Kidney (tissue), 14 donors: Measurements from ENCODE around the gene TICRR. TPM values are rescaled to one million over a fixed set of nuclear protein-coding genes. Genes with fewer than 3 reads are reported as not detected.

Source experiments
- DNase-seq, 5 donors: peaks; one replicate each; pipeline ENCODE4 v3.0.0-alpha.2; 2013 to 2020
- FAIRE-seq: peaks from 2 replicates; lab custom pipeline; 2012; peaks lifted over from hg19 to GRCh38; lab: Jason Lieb, UNC
- H3K27ac ChIP-seq, 2 donors: one replicate each; pipeline ENCODE4 v1.7.0; 2013; ENCODE audit warnings: low read depth in 2 of 2, low read length in 2 of 2, inconsistent platforms in 1 of 2
- H3K27me3 ChIP-seq: one replicate; pipeline ENCODE4 v1.7.1; 2013; ENCODE audit warnings: low read length, inconsistent platforms; ENCODE audit not compliant: control insufficient read depth, insufficient read depth
- H3K36me3 ChIP-seq, 3 donors: one replicate each; pipeline versions ENCODE4 v1.7.0 to v1.7.1; 2013; ENCODE audit warnings: low read length in 3 of 3, control low read depth in 1 of 3, inconsistent platforms in 1 of 3; ENCODE audit not compliant: insufficient read depth in 3 of 3, control insufficient read depth in 2 of 3
- H3K4me1 ChIP-seq, 3 donors: one replicate each; pipeline versions ENCODE4 v1.7.0 to v1.7.1; 2013; ENCODE audit warnings: low read length in 3 of 3, inconsistent platforms in 1 of 3, low read depth in 1 of 3; ENCODE audit not compliant: control insufficient read depth in 2 of 3, insufficient read depth in 2 of 3
- H3K4me3 ChIP-seq, 3 donors: one replicate each; pipeline versions ENCODE4 v1.7.0 to v1.8.1; 2013; ENCODE audit warnings: low read length in 3 of 3, control low read depth in 1 of 3, inconsistent platforms in 1 of 3
- H3K9ac ChIP-seq, 3 donors: one replicate each; pipeline versions ENCODE4 v1.7.0 to v1.7.1; 2013; ENCODE audit warnings: low read length in 3 of 3, control low read depth in 1 of 3, inconsistent platforms in 1 of 3
- H3K9me3 ChIP-seq, 3 donors: one replicate each; pipeline versions ENCODE4 v1.7.0 to v1.7.1; 2013; ENCODE audit warnings: low read length in 3 of 3, control low read depth in 1 of 3, inconsistent platforms in 1 of 3; ENCODE audit not compliant: control insufficient read depth in 2 of 3, insufficient read depth in 1 of 3
- intact Hi-C: fragments of 100-400 bp; cut with DNase I; formaldehyde crosslinking; loops from one replicate; pipeline ENCODE4 v1.11.1; 2022
- polyA plus RNA-seq: library from polyadenylated mRNA; stranded (reverse); fragments of 350-450 nt; fragmentation: Illumina TruSeq; extraction: RNeasy Lipid Tissue Mini Kit (QIAGEN cat#74804); gene quantifications from one replicate; pipeline ENCODE4 v1.2.3, GENCODE V29; 2014; ENCODE audit warnings: low read depth, low replicate concordance; ENCODE audit not compliant: insufficient read depth
- total RNA-seq: library from RNA; stranded (reverse); fragmentation: NEBNext Ultra II Directional; extraction: Animal tissue kit (Norgen Biotek cat#: 25700); gene quantifications from one replicate; pipeline ENCODE4 v1.2.1, GENCODE V29; 2021
- TF ChIP-seq, protein P1 (sequence below): IDR thresholded peaks from 3 replicates; pipeline ENCODE4 v1.5.1; 2012; ENCODE audit warnings: mild to moderate bottlenecking, moderate library complexity, borderline replicate concordance; ENCODE audit not compliant: insufficient read depth; ENCODE audit errors: extremely low read depth
- donor health status: control.
- donor health status: control.
- donor health status: control.
- donor health status: control.
- donor health status: control.
- donor health status: DM: yes; HTN: yes; CAD: no.
- donor health status: Normal renal cell carcinoma (clear cell type).

Gene TICRR
- total and polyA plus RNA-seq, 2 donors from 2014 or later: 0.25 TPM; not detected in 1

DNA sequence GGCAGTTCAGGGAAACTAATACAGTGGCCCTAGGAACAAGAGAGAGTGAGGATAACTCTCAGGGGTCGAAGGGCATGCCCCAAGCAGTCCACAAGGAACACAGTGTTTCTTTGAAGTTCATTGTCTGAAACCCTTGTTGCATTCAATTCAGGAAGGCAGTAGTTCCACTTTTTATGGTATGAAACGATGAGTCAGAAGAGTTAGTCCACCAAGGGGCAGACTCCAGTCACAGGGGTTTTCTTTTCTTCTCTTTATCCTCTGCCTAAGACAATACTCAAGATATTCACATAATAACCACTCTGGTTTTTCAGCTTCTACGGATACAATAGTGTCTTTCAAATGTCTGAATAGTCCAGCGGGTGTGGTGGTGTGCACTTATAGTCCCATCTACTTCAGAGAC, 23.7 kb upstream of the TICRR start:
- no peak for FAIRE-seq

DNA sequence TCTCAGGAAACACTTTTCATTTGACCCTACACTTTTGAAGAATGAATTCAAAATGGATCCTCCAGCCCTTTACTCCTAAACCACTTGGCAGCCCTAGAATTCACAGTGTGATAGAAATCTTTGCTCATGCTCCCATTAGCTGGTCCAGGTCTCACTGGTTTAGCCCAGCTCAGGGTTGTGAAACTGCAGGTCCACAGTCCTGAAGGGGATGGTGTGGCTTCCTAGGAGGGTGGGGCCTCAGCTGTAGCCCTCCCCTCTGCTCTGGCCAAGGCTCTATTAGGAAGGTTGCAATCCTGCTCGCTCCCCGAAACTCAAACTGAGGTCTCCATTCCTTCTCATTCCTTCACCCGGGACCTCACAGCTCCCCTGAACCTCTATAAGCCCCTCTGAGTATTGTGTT, 21.6 kb upstream of the TICRR start:
- FAIRE-seq (no peak), DNase-seq (no peak)
- Histone ChIP-seq H3K9ac (no peak overlapping the region), H3K9me3 (no peaks in the 10 kb centered on the region), H3K4me1 (peaks cover 0 to 6% (median 0%) of the 10 kb centered on the region in 3 donors), H3K4me3 (no peak overlapping the region), H3K27ac (peak overlapping the region; percentile 57 to 78), H3K27me3 (no peaks in the 10 kb centered on the region), H3K36me3 (no peaks in the 10 kb centered on the region)
- intact Hi-C loops: no loop called here
- TF ChIP-seq, protein P1, sequence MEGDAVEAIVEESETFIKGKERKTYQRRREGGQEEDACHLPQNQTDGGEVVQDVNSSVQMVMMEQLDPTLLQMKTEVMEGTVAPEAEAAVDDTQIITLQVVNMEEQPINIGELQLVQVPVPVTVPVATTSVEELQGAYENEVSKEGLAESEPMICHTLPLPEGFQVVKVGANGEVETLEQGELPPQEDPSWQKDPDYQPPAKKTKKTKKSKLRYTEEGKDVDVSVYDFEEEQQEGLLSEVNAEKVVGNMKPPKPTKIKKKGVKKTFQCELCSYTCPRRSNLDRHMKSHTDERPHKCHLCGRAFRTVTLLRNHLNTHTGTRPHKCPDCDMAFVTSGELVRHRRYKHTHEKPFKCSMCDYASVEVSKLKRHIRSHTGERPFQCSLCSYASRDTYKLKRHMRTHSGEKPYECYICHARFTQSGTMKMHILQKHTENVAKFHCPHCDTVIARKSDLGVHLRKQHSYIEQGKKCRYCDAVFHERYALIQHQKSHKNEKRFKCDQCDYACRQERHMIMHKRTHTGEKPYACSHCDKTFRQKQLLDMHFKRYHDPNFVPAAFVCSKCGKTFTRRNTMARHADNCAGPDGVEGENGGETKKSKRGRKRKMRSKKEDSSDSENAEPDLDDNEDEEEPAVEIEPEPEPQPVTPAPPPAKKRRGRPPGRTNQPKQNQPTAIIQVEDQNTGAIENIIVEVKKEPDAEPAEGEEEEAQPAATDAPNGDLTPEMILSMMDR: no peak

More for the DNA sequence above, 23.7 kb upstream of the TICRR start:
- H3K27ac ChIP-seq: no peak overlapping the region
- H3K9ac ChIP-seq: no peak overlapping the region
- no peak for DNase-seq
- no peak overlapping the region for H3K4me3 ChIP-seq
- peaks cover 0 to 6% (median 0%) of the 10 kb centered on the region in 3 donors for H3K4me1 ChIP-seq
- H3K27me3 ChIP-seq: no peaks in the 10 kb centered on the region
- H3K9me3 ChIP-seq: no peaks in the 10 kb centered on the region
- intact Hi-C loops: no loop called here
- TF ChIP-seq, protein P1: no peak
- H3K36me3 ChIP-seq: no peaks in the 10 kb centered on the region

DNA sequence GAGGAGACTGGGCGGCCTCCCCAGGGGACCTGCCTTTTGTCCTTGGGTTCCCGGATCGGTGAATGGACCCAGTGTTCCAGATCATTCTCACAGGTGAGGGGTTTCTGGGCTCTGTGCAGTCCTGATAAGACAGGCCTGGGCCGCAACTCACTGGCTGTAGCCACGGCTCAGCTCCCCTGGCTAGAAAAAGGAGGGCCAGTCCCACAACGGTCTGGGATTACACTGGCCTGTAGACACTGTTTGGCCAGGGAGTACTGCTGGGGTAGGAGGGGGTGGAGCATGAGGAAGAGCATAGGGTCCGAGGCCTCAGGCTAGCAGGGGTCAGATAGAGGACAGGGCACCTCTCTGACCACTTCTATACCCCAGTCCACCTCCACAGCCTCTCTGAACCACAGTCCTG, 21.0 kb upstream of the TICRR start:
- DNase-seq (no peak), FAIRE-seq (no peak)
- H3K27me3 ChIP-seq: no peaks in the 10 kb centered on the region
- H3K4me3 ChIP-seq: no peak overlapping the region
- TF ChIP-seq, protein P1: no peak
- no peaks in the 10 kb centered on the region for H3K36me3 ChIP-seq
- intact Hi-C loops: no loop called here
- H3K9ac ChIP-seq: no peak overlapping the region
- H3K27ac ChIP-seq: peak overlapping the region; percentile 57 to 78
- no peaks in the 10 kb centered on the region for H3K9me3 ChIP-seq
- H3K4me1 ChIP-seq: peaks cover 0 to 6% (median 0%) of the 10 kb centered on the region in 3 donors

DNA sequence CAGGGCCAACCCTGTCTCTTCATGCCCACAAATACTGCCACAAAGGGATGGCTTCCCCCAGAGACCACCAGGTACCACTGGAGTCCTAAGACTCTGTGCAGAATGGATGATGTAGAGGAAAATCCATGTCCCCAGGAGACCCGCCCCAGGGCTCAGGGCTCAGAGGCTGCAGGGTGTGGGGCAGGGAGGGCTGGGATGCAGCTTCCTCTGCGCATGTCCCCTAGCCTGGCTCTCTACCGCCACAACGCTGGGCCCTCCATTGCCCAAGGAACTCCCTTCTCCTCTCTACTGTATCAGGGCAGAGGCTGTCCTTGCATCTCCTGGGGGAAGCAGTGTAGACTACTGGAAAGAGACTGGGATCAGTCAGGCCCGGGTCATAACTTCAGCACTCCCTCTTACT, 19.5 kb upstream of the TICRR start:
- no peak overlapping the region for H3K4me3 ChIP-seq
- H3K27ac ChIP-seq: peak overlapping the region in 1 of 2 donors; percentile 53
- H3K36me3 ChIP-seq: no peaks in the 10 kb centered on the region
- H3K27me3 ChIP-seq: no peaks in the 10 kb centered on the region
- no peaks in the 10 kb centered on the region for H3K9me3 ChIP-seq
- intact Hi-C loops: no loop called here
- TF ChIP-seq, protein P1: no peak
- no peak for FAIRE-seq
- no peak overlapping the region for H3K9ac ChIP-seq
- H3K4me1 ChIP-seq: peaks cover 0 to 6% (median 0%) of the 10 kb centered on the region in 3 donors
- no peak for DNase-seq
